HFFc6 (cell line): ENCODE data around the gene GCH1. TPM values are rescaled to one million over a fixed set of nuclear protein-coding genes. Genes with fewer than 3 reads are reported as not detected.
"Not testable (repeated sequence)": the region's sequence is repeated elsewhere in the genome, so short reads cannot be mapped to it uniquely, and the experiment has no call there.

Source experiments
- DNase-seq: peaks from one replicate; pipeline ENCODE4 v3.0.0-alpha.2; 2018
- H3K27ac Mint-ChIP-seq: 2 replicates; pipeline ENCODE4 v1.8.0; 2020; ENCODE audit warnings: mild to moderate bottlenecking, mixed read lengths
- H3K27me3 Mint-ChIP-seq: 2 replicates; pipeline ENCODE4 v1.8.0; 2021; ENCODE audit warnings: mild to moderate bottlenecking, moderate library complexity, mixed read lengths; ENCODE audit not compliant: insufficient read depth
- H3K36me3 Mint-ChIP-seq: 2 replicates; pipeline ENCODE4 v1.8.0; 2021; ENCODE audit warnings: low read depth, mixed read lengths
- H3K4me1 Mint-ChIP-seq: 2 replicates; pipeline ENCODE4 v1.8.0; 2020; ENCODE audit warnings: low read depth, mixed read lengths
- H3K4me3 Mint-ChIP-seq: 2 replicates; pipeline ENCODE4 v1.8.0; 2020; ENCODE audit warnings: mild to moderate bottlenecking, moderate library complexity, mixed read lengths
- H3K9me3 Mint-ChIP-seq: 2 replicates; pipeline ENCODE4 v1.8.0; 2020; ENCODE audit warnings: mild to moderate bottlenecking, mixed read lengths
- CTCF ChIP-seq: fragments of 200-600 bp; sonication (generic); IDR thresholded peaks from 2 replicates; pipeline ENCODE4 v1.5.0; 2021; ENCODE audit warnings: antibody characterized with exemption, mild to moderate bottlenecking
- total RNA-seq, 6 experiments: library from RNA; stranded (reverse); fragmentation: NEBNext Ultra II Directional; extraction: Animal tissue kit (Norgen Biotek cat#: 25700); gene quantifications; 2 replicates in 1 of 6; 3 replicates in 5 of 6; pipeline ENCODE4 v1.2.3, GENCODE V29; 2021

Gene GCH1
- total RNA-seq, 6 experiments from 2014 or later = 0.20 to 0.45 (median 0.31) TPM

GRCh38 chr14:54877015-54877702 is 25.5 kb downstream of the GCH1 start:
- H3K27ac Mint-ChIP-seq = no peak overlapping the region
- H3K27me3 Mint-ChIP-seq = peaks cover 10% of the 10 kb centered on the region
- H3K36me3 Mint-ChIP-seq = peaks cover 5% of the 10 kb centered on the region; the same call in 1 of the 2 replicates
- H3K9me3 Mint-ChIP-seq = no peaks in the 10 kb centered on the region
- H3K4me1 Mint-ChIP-seq = peaks cover 18% of the 10 kb centered on the region
- no peak for DNase-seq
- no peak overlapping the region for H3K4me3 Mint-ChIP-seq
- TF ChIP-seq CTCF = no peak

GRCh38 chr14:54875648-54876047 is 27.0 kb downstream of the GCH1 start:
- not testable (repeated sequence) for H3K27ac Mint-ChIP-seq, H3K9me3 Mint-ChIP-seq, H3K4me1 Mint-ChIP-seq, H3K4me3 Mint-ChIP-seq, H3K36me3 Mint-ChIP-seq, H3K27me3 Mint-ChIP-seq, DNase-seq

DNA sequence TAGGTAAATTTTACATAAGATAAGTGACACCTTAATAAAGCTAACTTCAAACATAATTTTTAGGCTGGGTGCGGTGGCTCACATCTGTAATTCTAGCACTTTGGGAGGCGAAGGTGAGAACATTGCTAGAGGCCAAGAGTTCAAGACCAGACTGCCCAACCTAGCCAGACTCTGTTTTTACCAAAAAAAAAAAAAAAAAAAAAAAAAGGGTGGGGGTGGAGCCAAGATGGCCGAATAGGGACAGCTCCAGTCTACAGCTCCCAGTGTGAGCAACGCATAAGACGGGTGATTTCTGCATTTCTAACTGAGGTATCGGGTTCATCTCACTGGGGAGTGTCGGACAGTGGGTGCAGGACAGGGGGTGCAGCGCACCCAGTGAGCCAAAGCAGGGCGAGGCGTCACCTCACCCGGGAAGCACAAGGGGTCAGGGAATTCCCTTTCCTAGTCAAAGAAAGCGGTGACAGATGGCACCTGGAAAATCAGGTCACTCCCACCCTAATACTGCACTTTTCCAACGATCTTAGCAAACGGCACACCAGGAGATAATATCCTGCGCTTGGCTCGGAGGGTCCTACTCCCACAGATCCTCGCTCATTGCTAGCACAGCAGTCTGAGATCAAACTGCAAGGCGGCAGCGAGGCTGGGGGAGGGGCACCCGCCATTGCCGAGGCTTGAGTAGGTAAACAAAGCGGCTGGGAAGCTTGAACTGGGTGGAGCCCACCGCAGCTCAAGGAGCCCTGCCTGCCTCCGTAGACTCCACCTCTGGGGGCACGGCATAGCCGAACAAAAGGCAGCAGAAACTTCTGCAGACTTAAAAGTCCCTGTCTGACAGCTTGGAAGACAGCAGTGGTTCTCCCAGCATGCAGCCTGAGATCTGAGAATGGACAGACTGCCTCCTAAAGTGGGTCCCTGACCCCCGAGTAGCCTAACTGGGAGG is 32.2 kb downstream of the GCH1 start:
- H3K4me1 Mint-ChIP-seq, DNase-seq, H3K36me3 Mint-ChIP-seq, H3K9me3 Mint-ChIP-seq, H3K27ac Mint-ChIP-seq, H3K4me3 Mint-ChIP-seq: not testable (repeated sequence)
- H3K27me3 Mint-ChIP-seq = peaks cover 22% of the 10 kb centered on the region

GRCh38 chr14:54867011-54867410 is 35.6 kb downstream of the GCH1 start:
- Mint-ChIP-seq H3K36me3 (no peaks in the 10 kb centered on the region), H3K27me3 (peaks cover 29% of the 10 kb centered on the region), H3K27ac (no peak overlapping the region), H3K9me3 (no peaks in the 10 kb centered on the region), H3K4me3 (no peak overlapping the region), H3K4me1 (peaks cover 14% of the 10 kb centered on the region)
- DNase-seq = no peak
- no peak for TF ChIP-seq CTCF

- Mint-ChIP-seq H3K9me3 (no peaks in the 10 kb centered on the region), H3K4me1 (peaks cover 14% of the 10 kb centered on the region), H3K36me3 (no peaks in the 10 kb centered on the region), H3K4me3 (no peak overlapping the region), H3K27me3 (peaks cover 30% of the 10 kb centered on the region), H3K27ac (no peak overlapping the region)
- no peak for TF ChIP-seq CTCF
- no peak for DNase-seq
Measured at GRCh38 chr14:54866588-54866987, 36.0 kb downstream of the GCH1 start.

GRCh38 chr14:54864526-54864925 is 38.1 kb downstream of the GCH1 start:
- Mint-ChIP-seq H3K27me3 (peaks cover 33% of the 10 kb centered on the region), H3K4me1 (peaks cover 14% of the 10 kb centered on the region), H3K4me3 (no peak overlapping the region), H3K9me3 (no peaks in the 10 kb centered on the region), H3K36me3 (no peaks in the 10 kb centered on the region), H3K27ac (no peak overlapping the region)
- no peak for TF ChIP-seq CTCF
- no peak for DNase-seq
